SU-DHL-6 (cell line): ENCODE measurements around the gene SVOPL.

ENCODE experiments used
- CTCF ChIP-seq: fragments of 200-600 bp; sonication (generic); IDR thresholded peaks from one replicate; pipeline ENCODE4 v1.5.1; 2017; ENCODE audit warnings: antibody characterized with exemption, mild to moderate bottlenecking, low read length, moderate library complexity; ENCODE audit not compliant: insufficient read depth, poor library complexity, severe bottlenecking
- EZH2phosphoT487 ChIP-seq: fragments of 200-600 bp; sonication (generic), shearing (Covaris generic); conservative IDR thresholded peaks from 2 replicates; pipeline ENCODE4 v1.6.1; 2018; ENCODE audit warnings: mild to moderate bottlenecking, antibody characterized with exemption, low read length, moderate library complexity, mixed read lengths

- TF ChIP-seq CTCF (no peak), EZH2phosphoT487 (no peak)
Observed at GRCh38 chr7:138690495-138690894, 10.7 kb downstream of the SVOPL start.
